Cardiac septum (tissue), 1 donor: ENCODE measurements around the gene CHID1. TPM values are rescaled to one million over a fixed set of nuclear protein-coding genes. Genes with fewer than 3 reads are reported as not detected.

Experiments used
- DNase-seq: peaks from one replicate; pipeline ENCODE4 v3.0.0-alpha.2; 2020; ENCODE audit warnings: low spot score
- intact Hi-C: fragments of 100-400 bp; cut with DNase I; formaldehyde crosslinking; loops from one replicate; pipeline ENCODE4 v1.14.0; 2022
- total RNA-seq: library from RNA; stranded (reverse); fragmentation: NEBNext Ultra II Directional; extraction: Animal tissue kit (Norgen Biotek cat#: 25700); gene quantifications from one replicate; pipeline ENCODE4 v1.2.1, GENCODE V29; 2021
- donor health status: DM: no; HTN: no; CAD: no.

CHID1 gene
- total RNA-seq, 1 donor from 2014 or later: 63.7 TPM

GRCh38 chr11:830295-831117 is 80.1 kb downstream of the CHID1 start:
- intact Hi-C loops: no loop called here
- DNase-seq: peak; percentile 84

GRCh38 chr11:829847-830294 is 80.7 kb downstream of the CHID1 start:
- intact Hi-C loops: no loop called here
- no peak for DNase-seq

DNA sequence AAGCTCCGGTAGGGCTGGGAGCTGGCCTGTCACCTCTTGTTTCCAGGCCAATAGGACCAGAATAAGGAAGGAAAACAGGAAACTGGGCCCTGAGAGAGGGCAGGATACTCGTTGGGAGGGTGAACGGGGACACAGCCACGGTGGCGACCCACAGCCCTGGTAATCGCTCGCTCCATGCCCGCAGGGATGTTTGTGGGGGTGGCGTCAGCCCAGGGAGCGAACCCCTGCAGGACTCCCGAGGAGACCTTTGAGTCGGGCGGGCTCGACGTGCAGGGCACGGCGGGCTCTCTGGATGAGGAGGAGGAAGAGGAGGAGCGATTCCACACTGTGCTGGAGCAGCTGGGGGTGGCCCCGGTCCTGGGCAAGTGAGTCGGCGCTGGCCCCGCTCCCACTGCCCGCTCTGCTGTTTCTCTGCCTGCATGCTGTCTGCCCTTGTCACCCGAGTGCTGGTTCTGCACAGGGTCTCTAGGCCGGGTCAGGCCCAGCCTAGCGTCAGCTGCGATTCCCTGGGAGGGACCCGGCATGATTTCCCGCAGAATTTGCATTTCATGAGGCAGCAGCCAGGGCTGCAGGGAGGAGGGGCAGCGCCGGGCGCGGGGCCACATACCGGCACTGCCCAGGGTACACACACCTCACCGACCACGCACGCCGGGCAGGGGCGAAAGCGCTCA is 81.3 kb downstream of the CHID1 start:
- intact Hi-C loops: no loop called here

DNA sequence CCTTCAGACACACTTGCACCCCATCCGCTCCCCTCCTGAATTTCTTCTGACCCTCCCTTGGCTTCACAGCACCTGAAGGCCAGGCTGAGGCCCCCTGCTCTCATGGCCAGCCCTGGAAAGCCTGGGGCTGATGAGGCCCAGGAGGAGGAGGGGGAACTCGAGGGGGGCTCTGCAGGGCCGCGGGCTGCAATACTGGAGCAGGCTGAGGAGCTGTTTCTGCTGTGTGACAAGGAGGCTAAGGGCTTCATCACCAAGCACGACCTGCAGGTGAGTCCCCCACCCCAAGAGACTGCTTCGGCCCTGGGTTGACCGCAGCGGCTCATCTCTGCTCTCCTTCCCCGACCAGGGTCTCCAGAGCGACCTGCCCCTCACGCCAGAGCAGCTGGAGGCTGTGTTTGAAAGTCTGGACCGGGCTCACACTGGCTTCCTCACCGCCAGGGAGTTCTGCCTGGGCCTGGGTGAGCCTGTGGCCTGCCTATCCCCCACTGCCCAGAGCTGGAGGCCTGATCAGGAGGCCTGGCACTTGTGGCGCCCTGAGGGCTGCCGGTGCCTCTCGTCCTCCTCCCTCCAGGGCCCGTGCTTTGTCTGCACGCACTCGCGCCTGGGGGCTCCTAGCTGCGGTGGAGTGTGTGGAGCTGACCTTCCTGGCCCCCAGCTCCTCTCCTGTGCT is 82.0 kb downstream of the CHID1 start:
- DNase-seq: no peak

More for the DNA sequence above, 81.3 kb downstream of the CHID1 start:
- peak; percentile 83 for DNase-seq

GRCh38 chr11:827897-828192 is 82.8 kb downstream of the CHID1 start, which contains the start of gene CRACR2B:
CRACR2B (plus strand) TSS chr11:827919; CDS start chr11:828608, 689 bp downstream.
- DNase-seq: no peak

More for the DNA sequence above, 82.0 kb downstream of the CHID1 start:
- intact Hi-C loops: no loop called here

DNA sequence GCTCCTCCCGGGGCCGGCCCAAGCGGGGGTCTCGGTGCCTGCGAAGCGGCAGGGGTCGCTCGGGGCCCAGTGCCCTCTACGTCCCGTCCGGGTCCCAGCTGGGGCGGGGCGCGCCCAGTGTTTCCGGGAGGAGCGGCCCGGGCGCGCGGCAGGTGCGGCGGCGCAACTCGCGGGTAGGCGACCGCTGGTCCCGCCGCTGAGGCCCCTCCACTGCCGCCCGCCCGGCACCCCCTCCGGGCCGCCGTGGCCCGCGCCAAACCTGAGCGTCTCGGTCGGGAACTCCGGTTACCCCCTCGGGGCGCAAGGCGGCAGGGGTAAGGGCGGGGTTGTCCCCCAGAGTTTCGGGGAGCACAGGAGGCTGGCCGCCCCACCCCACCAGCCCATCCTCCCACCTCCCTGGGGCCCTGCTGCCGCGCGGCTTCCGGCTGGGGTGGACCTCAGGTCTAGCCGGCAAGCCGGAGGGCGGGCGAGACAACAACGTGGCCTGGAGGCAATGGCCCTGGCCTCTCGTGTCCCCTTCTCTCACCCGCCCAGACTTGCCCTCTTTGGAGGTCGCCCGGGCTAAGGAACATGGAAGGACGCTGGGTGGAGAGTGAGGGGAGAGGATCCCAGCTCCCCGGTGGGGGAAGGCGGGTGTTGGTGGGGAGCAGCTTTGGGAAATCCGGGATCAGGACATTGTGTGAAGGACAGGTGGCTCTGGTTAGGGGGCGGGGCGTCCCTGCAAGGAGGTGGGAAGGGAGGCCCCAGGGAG is 83.3 kb downstream of the CHID1 start:
- DNase-seq: no peak
- intact Hi-C loops: no loop called here

More at GRCh38 chr11:827897-828192, 82.8 kb downstream of the CHID1 start, which contains the start of gene CRACR2B:
- intact Hi-C loops: no loop called here

DNA sequence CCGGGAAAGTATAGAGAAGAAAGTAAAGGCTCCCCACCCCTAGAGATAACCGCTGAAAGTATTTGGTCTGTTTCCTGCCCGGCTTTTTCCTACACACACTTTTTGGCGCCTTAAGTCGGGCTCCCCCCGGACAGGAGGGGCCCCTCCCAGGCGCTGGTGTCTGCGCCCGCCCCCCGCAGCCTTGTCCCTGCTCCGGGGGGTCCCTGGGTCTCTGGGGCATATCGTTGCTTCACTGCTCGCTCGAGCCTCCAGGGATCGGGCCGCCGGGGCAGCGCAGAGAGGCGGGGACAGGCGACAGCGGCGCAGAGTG is 83.8 kb downstream of the CHID1 start:
- DNase-seq: no peak
- intact Hi-C loops: no loop called here

GRCh38 chr11:826227-826621 is 84.4 kb downstream of the CHID1 start:
- intact Hi-C loops: no loop called here
- DNase-seq: no peak

DNA sequence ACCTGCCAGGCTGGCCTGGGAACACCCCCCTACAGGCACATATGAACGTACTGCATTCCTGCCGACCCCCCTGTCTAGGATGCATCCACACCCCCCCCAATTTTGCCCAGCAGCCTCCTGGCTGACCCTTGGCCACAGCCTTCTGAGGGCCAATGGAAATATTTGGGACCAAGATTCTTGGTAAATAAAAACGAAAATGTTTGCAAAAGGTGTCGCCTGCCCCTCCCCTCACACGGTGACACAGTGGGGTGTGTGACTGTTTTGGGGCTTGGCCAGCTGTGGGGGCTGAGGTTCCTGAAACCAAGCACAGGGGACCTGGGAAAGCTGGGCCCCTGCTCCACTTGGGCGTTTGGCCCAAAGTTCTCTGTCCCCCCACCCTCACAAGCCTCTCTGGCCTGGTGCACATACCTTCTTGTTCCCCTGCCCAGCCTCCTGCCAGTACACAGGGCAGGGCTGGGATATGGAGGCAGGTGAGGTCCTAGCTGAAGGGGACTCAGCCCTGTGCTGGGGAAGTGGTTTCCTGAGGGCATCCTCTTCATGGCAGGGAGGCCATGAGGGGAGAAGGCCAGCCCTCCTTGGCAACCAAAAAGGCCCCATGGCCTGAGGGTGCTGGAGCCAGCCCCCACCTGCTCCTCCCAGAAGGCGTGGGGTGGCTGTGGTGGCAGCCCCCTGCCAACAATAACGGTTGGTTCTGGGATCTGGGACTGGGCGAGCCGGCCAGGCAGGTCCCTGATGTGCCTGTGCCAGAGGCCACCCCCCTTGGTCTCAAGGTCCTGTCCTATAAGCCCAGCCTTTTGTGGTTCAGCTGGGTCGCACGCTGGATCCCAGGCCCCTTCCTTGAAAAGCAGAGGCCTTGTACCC is 85.0 kb downstream of the CHID1 start:
- intact Hi-C loops: no loop called here
- no peak for DNase-seq

DNA sequence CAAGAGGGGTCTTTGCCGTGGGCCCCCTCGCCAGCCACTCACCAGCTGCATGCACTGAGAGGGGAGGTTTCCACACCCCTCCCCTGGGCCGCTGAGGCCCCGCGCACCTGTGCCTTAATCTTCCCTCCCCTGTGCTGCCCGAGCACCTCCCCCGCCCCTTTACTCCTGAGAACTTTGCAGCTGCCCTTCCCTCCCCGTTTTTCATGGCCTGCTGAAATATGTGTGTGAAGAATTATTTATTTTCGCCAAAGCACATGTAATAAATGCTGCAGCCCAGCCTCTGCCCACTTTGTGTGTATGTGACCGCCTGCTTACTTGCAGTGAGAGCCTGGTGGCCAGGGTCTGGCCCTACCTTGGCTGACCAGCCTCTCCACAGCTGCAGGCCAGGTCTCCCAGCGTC is 85.7 kb downstream of the CHID1 start:
- intact Hi-C loops: no loop called here
- DNase-seq: no peak

- no peak for DNase-seq
- intact Hi-C loops: no loop called here
Observed at GRCh38 chr11:824292-824880, 86.2 kb downstream of the CHID1 start.

- no peak for DNase-seq
- intact Hi-C loops: no loop called here
Observed at GRCh38 chr11:823441-824291, 86.9 kb downstream of the CHID1 start.

DNA sequence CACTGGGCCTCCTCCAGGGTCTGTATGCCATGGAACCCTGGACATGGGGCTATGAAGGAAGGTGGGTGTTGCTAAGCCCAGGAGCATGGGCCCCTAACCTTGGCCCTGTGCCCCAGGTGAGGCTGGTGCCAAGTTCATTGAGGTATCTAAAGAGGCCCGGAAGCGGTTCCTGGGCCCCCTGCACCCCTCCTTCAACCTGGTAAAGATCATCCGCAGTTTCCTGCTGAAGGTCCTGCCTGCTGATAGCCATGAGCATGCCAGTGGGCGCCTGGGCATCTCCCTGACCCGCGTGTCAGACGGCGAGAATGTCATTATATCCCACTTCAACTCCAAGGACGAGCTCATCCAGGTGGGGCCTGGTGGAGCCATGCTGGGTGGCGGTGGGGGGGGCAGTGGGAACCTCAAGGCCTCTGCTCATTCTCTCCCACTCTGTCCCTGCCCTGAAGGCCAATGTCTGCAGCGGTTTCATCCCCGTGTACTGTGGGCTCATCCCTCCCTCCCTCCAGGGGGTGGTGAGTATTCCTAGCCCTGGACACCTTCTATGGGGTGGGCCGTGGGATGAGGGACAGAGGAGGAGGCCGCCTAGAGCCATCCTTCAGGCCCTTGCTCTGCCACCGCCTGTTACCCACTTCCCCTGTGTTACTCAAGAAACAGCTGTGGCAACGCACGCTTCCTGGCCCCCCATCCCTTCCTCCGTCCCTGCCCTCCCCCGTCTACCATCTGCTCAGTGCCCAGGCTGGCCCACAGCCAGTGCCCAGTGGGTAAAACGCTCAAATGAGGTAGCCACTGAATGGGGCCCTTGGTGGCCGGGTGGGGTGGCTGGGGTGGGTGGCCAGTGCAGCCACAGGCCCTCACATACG is 88.9 kb downstream of the CHID1 start:
- peak; percentile 84 for DNase-seq
- intact Hi-C loops: no loop called here

GRCh38 chr11:820655-821511 is 89.7 kb downstream of the CHID1 start:
- intact Hi-C loops: no loop called here
- peak; percentile 94 for DNase-seq

GRCh38 chr11:819943-820649 is 90.5 kb downstream of the CHID1 start:
- peak; percentile 95 for DNase-seq
- intact Hi-C loops: no loop called here
